H1 (cell line): ENCODE data around the gene ALG9. TPM values are rescaled to one million over a fixed set of nuclear protein-coding genes. Genes with fewer than 3 reads are reported as not detected.

Experiments
- ASH2L ChIP-seq: fragments of 200-600, 300-600 bp; sonication (generic); IDR thresholded peaks from one replicate; pipeline ENCODE4 v1.7.1; 2017; ENCODE audit warnings: low read length
- BCL11A ChIP-seq, 2 experiments: IDR thresholded peaks; one replicate each; pipeline ENCODE4 v1.6.1; 2011; ENCODE audit warnings: low read depth in 2 of 2, low read length in 2 of 2, mild to moderate bottlenecking in 2 of 2
- CREB1 ChIP-seq: IDR thresholded peaks from 2 replicates; pipeline ENCODE4 v1.6.1; 2012; ENCODE audit warnings: inconsistent platforms
- MAFK ChIP-seq: IDR thresholded peaks from 2 replicates; pipeline ENCODE4 v1.6.1; 2012; ENCODE audit warnings: low read depth, mild to moderate bottlenecking, improper control_type of control experiment, low read length
- SIN3A ChIP-seq, 2 experiments: IDR thresholded peaks in 1 of 2; conservative IDR thresholded peaks in 1 of 2; 2 replicates each; pipeline ENCODE4 v1.6.1; 2011 to 2012; ENCODE audit warnings: low read length in 2 of 2, improper control_type of control experiment in 1 of 2, low read depth in 1 of 2, mild to moderate bottlenecking in 1 of 2
- YY1 ChIP-seq: IDR thresholded peaks from 2 replicates; pipeline ENCODE4 v1.6.1; 2011; ENCODE audit warnings: low read depth, mild to moderate bottlenecking, low read length
- polyA plus RNA-seq, 7 experiments: library from polyadenylated mRNA; depleted of rRNA in 3 of 7; stranded (reverse) in 5 of 7; unstranded in 2 of 7; fragments of >200 nt in 5 of 7; fragments of 200-250 nt in 2 of 7; gene quantifications; 1 replicate in 5 of 7; 2 replicates in 1 of 7; 4 replicates in 1 of 7; pipeline versions ENCODE4 v1.2.1 to v1.2.3, GENCODE V29; 2011 to 2013; ENCODE audit warnings: missing spikeins in 2 of 7, mixed read lengths in 2 of 7
- total RNA-seq: library from RNA; stranded (reverse); fragmentation: NEBNext Ultra II Directional; extraction: Animal tissue kit (Norgen Biotek cat#: 25700); gene quantifications from 2 replicates; pipeline ENCODE4 v1.2.1, GENCODE V29; 2021

Gene ALG9
- total and polyA plus RNA-seq, 2 of the 8 experiments (the other 6 are each of a cell fraction or from before 2014, with no cell fraction given), result 23.5 to 24.5 TPM

- TF ChIP-seq BCL11A (IDR thresholded peaks at IDR 0.05; ENCODE audit: low read depth in 2 of 2, low read length in 2 of 2) (no peak), MAFK (no peak), CREB1 (0 out of 2 replicates have a peak, but pooled peaks have one; percentile 20), ASH2L (no peak), YY1 (peak; percentile 31; the same call in 1 of the 2 replicates), SIN3A (conservative IDR thresholded peaks at IDR 0.05 in 1 of 2, IDR thresholded peaks at IDR 0.05 in 1 of 2; ENCODE audit: low read depth in 1 of 2, low read length in 2 of 2) (0 out of 4 replicates have a peak, but pooled peaks of 1 of the 2 experiments have one; percentile 58)
These were observed 29.9 kb downstream of the ALG9 start (continued) for GRCh38 chr11:111841370-111842053.
